ENCODE results near the gene GCHFR.

- no peak for TF ChIP-seq POLR2A (IDR thresholded peaks at IDR 0.05)
- TF ChIP-seq CTCF (IDR thresholded peaks at IDR 0.05), result no peak
Observed at GRCh38 chr15:40766906-40767837, 3.3 kb downstream of the GCHFR start.
